HG03432 (cell line): ENCODE results near the gene AGPAT2.
"Not testable (repeated sequence)": the region's sequence is repeated elsewhere in the genome, so short reads cannot be mapped to it uniquely, and the experiment has no call there.

ENCODE experiments used
- ATAC-seq: cut with Tn5 transposase; IDR thresholded peaks from one replicate; pipeline ENCODE4 v1.9.1; 2021; ENCODE audit warnings: mild to moderate bottlenecking, moderate library complexity; ENCODE audit not compliant: unreplicated experiment

AGPAT2 gene

GRCh38 chr9:136650648-136651047, 36.6 kb downstream of the AGPAT2 start:
- ATAC-seq: no peak

GRCh38 chr9:136650021-136650420, 37.2 kb downstream of the AGPAT2 start:
- ATAC-seq: no peak

- ATAC-seq: no peak
Observed at GRCh38 chr9:136648751-136649150, 38.5 kb downstream of the AGPAT2 start.

GRCh38 chr9:136646827-136647711, 40.2 kb downstream of the AGPAT2 start:
- no peak for ATAC-seq

- no peak for ATAC-seq
Observed at GRCh38 chr9:136645903-136646754, 41.1 kb downstream of the AGPAT2 start.

GRCh38 chr9:136645352-136645902, 41.8 kb downstream of the AGPAT2 start:
- no peak for ATAC-seq

GRCh38 chr9:136644593-136645351, 42.5 kb downstream of the AGPAT2 start:
- ATAC-seq: peak; percentile 58

- no peak for ATAC-seq
Observed at GRCh38 chr9:136644343-136644592, 43.0 kb downstream of the AGPAT2 start.

- no peak for ATAC-seq
Observed at GRCh38 chr9:136643596-136644342, 43.5 kb downstream of the AGPAT2 start.

- no peak for ATAC-seq
Observed at GRCh38 chr9:136642439-136642921, 44.8 kb downstream of the AGPAT2 start.

GRCh38 chr9:136640171-136641111, 46.8 kb downstream of the AGPAT2 start:
- ATAC-seq: no peak

GRCh38 chr9:136634904-136635303, 52.4 kb downstream of the AGPAT2 start:
- no peak for ATAC-seq

GRCh38 chr9:136632491-136633106, 54.7 kb downstream of the AGPAT2 start:
- not testable (repeated sequence) for ATAC-seq

- not testable (repeated sequence) for ATAC-seq
Observed at GRCh38 chr9:136632072-136632471, 55.2 kb downstream of the AGPAT2 start.

- no peak for ATAC-seq
Observed at GRCh38 chr9:136631038-136632000, 55.9 kb downstream of the AGPAT2 start.

- ATAC-seq: no peak
Observed at GRCh38 chr9:136630662-136630992, 56.6 kb downstream of the AGPAT2 start.

- ATAC-seq: no peak
Observed at GRCh38 chr9:136629879-136630661, 57.2 kb downstream of the AGPAT2 start.
